Skeletal muscle tissue (tissue), 4 donors: ENCODE results near the gene NARS2. TPM values are rescaled to one million over a fixed set of nuclear protein-coding genes. Genes with fewer than 3 reads are reported as not detected.

Source experiments
- H3K27ac ChIP-seq: one replicate; pipeline ENCODE4 v1.7.0; 2013; ENCODE audit warnings: mild to moderate bottlenecking, low read depth, low read length, inconsistent platforms
- H3K27me3 ChIP-seq, 3 donors: one replicate each; pipeline ENCODE4 v1.7.0; 2013; ENCODE audit warnings: low read length in 3 of 3; ENCODE audit not compliant: control insufficient read depth in 3 of 3, insufficient read depth in 3 of 3
- H3K36me3 ChIP-seq, 3 donors: one replicate each; pipeline ENCODE4 v1.7.0; 2013; ENCODE audit warnings: low read length in 3 of 3; ENCODE audit not compliant: control insufficient read depth in 3 of 3, insufficient read depth in 3 of 3
- H3K4me1 ChIP-seq, 3 donors: one replicate each; pipeline ENCODE4 v1.7.0; 2013; ENCODE audit warnings: low read length in 3 of 3, mild to moderate bottlenecking in 3 of 3; ENCODE audit not compliant: control insufficient read depth in 3 of 3, insufficient read depth in 3 of 3
- H3K4me3 ChIP-seq, 3 donors: one replicate each; pipeline ENCODE4 v1.7.0; 2013; ENCODE audit warnings: low read length in 3 of 3
- H3K9ac ChIP-seq, 3 donors: one replicate each; pipeline ENCODE4 v1.7.0; 2013; ENCODE audit warnings: low read length in 3 of 3, mild to moderate bottlenecking in 3 of 3, moderate library complexity in 2 of 3, low read depth in 1 of 3
- H3K9me3 ChIP-seq, 3 donors: one replicate each; pipeline ENCODE4 v1.7.0; 2013; ENCODE audit warnings: low read length in 3 of 3; ENCODE audit not compliant: control insufficient read depth in 3 of 3
- total RNA-seq: library from RNA; depleted of rRNA; stranded (reverse); fragments of >200 nt; gene quantifications from one replicate; pipeline ENCODE4 v1.2.3, GENCODE V29; 2014
- donor health status: Osteomylitis.

The NARS2 gene
- total RNA-seq, 1 donor from 2014 or later, result 17.2 TPM

GRCh38 chr11:78416285-78417174 is 158.1 kb downstream of the NARS2 start:
- Histone ChIP-seq H3K9ac (peak overlapping the region; percentile 66 to 84 (median 77)), H3K4me3 (peak overlapping the region; percentile 57 to 70 (median 62)), H3K27me3 (peaks cover 0 to 6% (median 4%) of the 10 kb centered on the region in 3 donors), H3K9me3 (no peaks in the 10 kb centered on the region), H3K27ac (peak overlapping the region; percentile 89), H3K4me1 (peaks cover 27 to 35% (median 27%) of the 10 kb centered on the region in 3 donors), H3K36me3 (no peaks in the 10 kb centered on the region)

- H3K9ac ChIP-seq, result no peak overlapping the region
- H3K36me3 ChIP-seq, result no peaks in the 10 kb centered on the region
- no peaks in the 10 kb centered on the region for H3K9me3 ChIP-seq
- H3K4me1 ChIP-seq, result peaks cover 22 to 27% (median 25%) of the 10 kb centered on the region in 3 donors
- H3K27me3 ChIP-seq, result peaks cover 0 to 3% (median 0%) of the 10 kb centered on the region in 3 donors
- no peak overlapping the region for H3K4me3 ChIP-seq
- no peak overlapping the region for H3K27ac ChIP-seq
Measured at GRCh38 chr11:78415338-78415737, 159.3 kb downstream of the NARS2 start.

GRCh38 chr11:78414321-78415051 is 160.2 kb downstream of the NARS2 start:
- Histone ChIP-seq H3K27me3 (peaks cover 0 to 3% (median 0%) of the 10 kb centered on the region in 3 donors), H3K4me1 (peaks cover 16 to 20% (median 19%) of the 10 kb centered on the region in 3 donors), H3K9me3 (peaks cover 0 to 2% (median 0%) of the 10 kb centered on the region in 3 donors), H3K4me3 (no peak overlapping the region), H3K27ac (no peak overlapping the region), H3K36me3 (no peaks in the 10 kb centered on the region), H3K9ac (no peak overlapping the region)

DNA sequence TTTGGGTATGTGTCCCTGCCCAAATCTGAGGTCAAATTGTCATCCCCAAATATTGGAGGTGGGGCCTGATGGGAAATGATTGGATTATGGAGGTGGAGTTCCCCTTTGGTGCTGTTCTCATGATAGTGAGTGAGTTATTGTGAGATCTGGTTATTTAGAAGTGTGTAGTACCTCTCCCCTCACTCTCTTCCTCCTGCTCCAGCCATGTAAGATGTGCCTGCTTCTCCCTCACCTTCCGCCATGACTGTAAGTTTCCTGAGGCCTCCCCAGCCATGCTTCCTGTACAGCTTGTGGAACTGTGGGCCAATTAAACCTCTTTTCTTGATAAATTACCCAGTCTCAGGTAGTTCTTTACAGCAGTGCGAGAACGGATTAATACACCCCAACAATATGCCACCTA is 166.0 kb downstream of the NARS2 start:
- Histone ChIP-seq H3K27ac (no peak overlapping the region), H3K4me1 (no peaks in the 10 kb centered on the region), H3K27me3 (no peaks in the 10 kb centered on the region), H3K9me3 (peaks cover 0 to 2% (median 0%) of the 10 kb centered on the region in 3 donors), H3K36me3 (no peaks in the 10 kb centered on the region), H3K4me3 (no peak overlapping the region), H3K9ac (no peak overlapping the region)

DNA sequence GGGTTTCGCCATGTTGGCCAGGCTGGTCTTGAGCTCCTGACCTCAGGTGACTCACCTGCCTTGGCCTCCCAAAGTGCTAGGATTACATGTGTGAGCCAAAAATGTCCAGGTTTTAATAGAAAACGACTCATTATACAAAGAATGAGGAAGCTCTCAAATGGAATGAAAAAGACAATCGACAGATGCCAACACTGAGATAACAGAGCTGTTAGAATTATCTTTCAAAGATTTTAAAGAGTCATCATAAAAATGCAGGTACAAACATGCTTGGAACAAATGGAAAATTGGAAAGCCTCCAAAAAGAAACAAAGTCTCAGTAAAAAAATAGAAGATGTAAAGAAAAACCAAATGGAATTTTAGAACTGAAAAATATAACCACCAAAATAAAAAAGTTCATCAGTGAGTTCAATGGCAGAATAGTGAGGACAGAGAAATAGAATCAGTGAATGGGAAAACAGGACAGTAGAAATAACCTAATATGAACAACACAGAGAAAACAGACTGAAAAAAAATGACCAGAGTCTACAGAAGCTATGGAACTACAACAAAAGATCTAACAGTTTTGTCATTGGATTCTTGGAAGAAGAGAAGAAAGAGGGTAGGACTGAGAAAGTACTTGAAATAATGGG is 168.0 kb downstream of the NARS2 start:
- Histone ChIP-seq H3K4me1 (no peaks in the 10 kb centered on the region), H3K36me3 (no peaks in the 10 kb centered on the region), H3K4me3 (no peak overlapping the region), H3K9me3 (peaks cover 0 to 2% (median 0%) of the 10 kb centered on the region in 3 donors), H3K27me3 (no peaks in the 10 kb centered on the region), H3K9ac (no peak overlapping the region), H3K27ac (no peak overlapping the region)

DNA sequence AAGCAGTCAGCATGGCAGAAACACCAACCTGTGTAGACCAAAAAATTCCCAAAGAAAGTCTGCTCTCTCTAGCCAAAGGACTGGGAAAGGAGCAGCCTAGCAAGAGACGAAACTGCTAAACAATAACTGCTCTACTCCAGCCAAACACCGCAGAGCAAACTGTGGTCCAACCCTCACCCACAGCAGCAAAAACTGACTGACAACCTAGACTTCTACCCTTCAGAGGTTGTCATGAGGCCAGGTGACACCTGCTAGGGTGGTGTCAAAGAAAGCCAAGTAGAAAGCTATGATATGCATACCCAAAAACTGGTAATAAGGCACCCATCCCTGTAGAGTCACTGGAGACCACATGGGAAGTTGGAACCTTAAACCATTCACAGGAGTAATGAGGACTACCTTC is 168.9 kb downstream of the NARS2 start:
- H3K27ac ChIP-seq, result no peak overlapping the region
- H3K4me1 ChIP-seq, result no peaks in the 10 kb centered on the region
- H3K36me3 ChIP-seq, result no peaks in the 10 kb centered on the region
- no peak overlapping the region for H3K4me3 ChIP-seq
- H3K27me3 ChIP-seq, result no peaks in the 10 kb centered on the region
- no peak overlapping the region for H3K9ac ChIP-seq
- peaks cover 0 to 2% (median 0%) of the 10 kb centered on the region in 3 donors for H3K9me3 ChIP-seq

- Histone ChIP-seq H3K4me3 (no peak overlapping the region), H3K27ac (no peak overlapping the region), H3K36me3 (no peaks in the 10 kb centered on the region), H3K9me3 (no peaks in the 10 kb centered on the region), H3K4me1 (no peaks in the 10 kb centered on the region), H3K9ac (no peak overlapping the region), H3K27me3 (no peaks in the 10 kb centered on the region)
Measured at GRCh38 chr11:78403781-78404180, 170.9 kb downstream of the NARS2 start.

DNA sequence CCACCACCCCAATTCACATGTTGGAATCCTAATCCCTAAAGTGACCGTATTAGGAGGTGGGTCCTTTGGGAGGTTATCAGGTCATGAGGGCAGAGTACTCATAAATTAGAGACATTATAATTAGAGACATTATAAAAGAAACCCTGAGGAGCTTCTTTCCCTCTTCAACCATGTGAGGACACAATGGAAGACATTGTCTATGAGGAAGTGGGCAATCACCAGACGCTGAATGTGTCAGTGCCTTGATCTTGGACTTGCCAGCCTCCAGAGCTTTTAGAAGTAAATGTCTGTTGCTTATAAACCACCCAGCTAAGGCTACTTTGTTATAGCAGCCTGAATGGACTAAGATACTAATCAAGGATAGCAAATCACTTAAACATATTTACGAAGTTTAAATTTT is 171.8 kb downstream of the NARS2 start:
- Histone ChIP-seq H3K36me3 (no peaks in the 10 kb centered on the region), H3K27ac (no peak overlapping the region), H3K9me3 (no peaks in the 10 kb centered on the region), H3K9ac (no peak overlapping the region), H3K4me3 (no peak overlapping the region), H3K27me3 (no peaks in the 10 kb centered on the region), H3K4me1 (no peaks in the 10 kb centered on the region)

- no peak overlapping the region for H3K9ac ChIP-seq
- no peaks in the 10 kb centered on the region for H3K27me3 ChIP-seq
- H3K36me3 ChIP-seq, result no peaks in the 10 kb centered on the region
- H3K4me3 ChIP-seq, result no peak overlapping the region
- no peak overlapping the region for H3K27ac ChIP-seq
- no peaks in the 10 kb centered on the region for H3K4me1 ChIP-seq
- H3K9me3 ChIP-seq, result no peaks in the 10 kb centered on the region
Measured at GRCh38 chr11:78400702-78401101, 174.0 kb downstream of the NARS2 start.
